HCT116 (cell line): ENCODE data around the gene SECTM1. TPM values are rescaled to one million over a fixed set of nuclear protein-coding genes. Genes with fewer than 3 reads are reported as not detected.

ENCODE experiments used
- ATAC-seq: fragments of 200-7000 bp; cut with Tn5 transposase; 2 replicates; pipeline ENCODE4 v1.9.1; 2020; ENCODE audit warnings: mild to moderate bottlenecking, moderate library complexity
- BruUV-seq: library from RNA; stranded (reverse); fragments of 400-500 nt; replicated peaks from 2 replicates; lab custom pipeline; 2021; lab: Mats Ljungman, UMichigan
- CTCF ChIA-PET: fragments of 300-600 bp; sonication (Branson Sonifier 250); formaldehyde crosslinking; loops from one replicate; lab custom pipeline; 2021; ENCODE audit warnings: antibody characterized with exemption; lab: Charles Lee
- POLR2A ChIA-PET: fragments of 300-600, 350-600 bp; sonication (Branson Sonifier 250); formaldehyde crosslinking; loops from one replicate; lab custom pipeline; 2021; ENCODE audit warnings: antibody characterized with exemption; lab: Charles Lee
- RAD21 ChIA-PET, 2 experiments: fragments of 300-600 bp; sonication (Branson Sonifier 250); formaldehyde crosslinking; loops; one replicate each; lab custom pipeline; 2023; ENCODE audit warnings: low total read pairs in 2 of 2; ENCODE audit not compliant: uncharacterized antibody in 2 of 2, unreplicated experiment in 2 of 2, low non-redundant PET in 1 of 2; lab: Charles Lee
- DNase-seq: peaks from one replicate; pipeline ENCODE4 v3.0.0-alpha.2; 2010; ENCODE audit warnings: low read depth, low spot score
- H2AFZ ChIP-seq: fragments of 200-600 bp; shearing (Covaris generic), sonication (generic); 2 replicates; pipeline ENCODE4 v1.6.1; 2017; ENCODE audit warnings: low read depth, mixed run types, mixed read lengths, antibody characterized with exemption, low read length; ENCODE audit not compliant: poor library complexity, severe bottlenecking
- H3K27ac ChIP-seq: 2 replicates; pipeline ENCODE4 v1.5.1; 2012; ENCODE audit warnings: low read depth, low read length
- H3K27me3 ChIP-seq: fragments of 200-600 bp; sonication (generic); 2 replicates; pipeline ENCODE4 v1.6.1; 2016; ENCODE audit warnings: mixed run types, low read length, mixed read lengths; ENCODE audit not compliant: insufficient read depth
- H3K36me3 ChIP-seq, 2 experiments: fragments of 200-500 bp in 1 of 2; fragments of 200-600 bp in 1 of 2; sonication (Bioruptor generic) in 1 of 2; sonication (generic) in 1 of 2; 2 replicates each; pipeline versions ENCODE4 v1.5.1 to v1.6.1; 2014 to 2016; ENCODE audit warnings: low read length in 2 of 2, inconsistent platforms in 1 of 2, mixed read lengths in 1 of 2, mixed run types in 1 of 2; ENCODE audit not compliant: insufficient read depth in 2 of 2, control insufficient read depth in 1 of 2
- H3K4me1 ChIP-seq, 2 experiments: fragments of 200-600 bp in 1 of 2; sonication (generic) in 1 of 2; 2 replicates each; pipeline versions ENCODE4 v1.5.1 to v1.6.1; 2012 to 2017; ENCODE audit warnings: low read length in 2 of 2, inconsistent platforms in 1 of 2, mild to moderate bottlenecking in 1 of 2, mixed read lengths in 1 of 2, mixed run types in 1 of 2, moderate library complexity in 1 of 2; ENCODE audit not compliant: insufficient read depth in 2 of 2, control insufficient read depth in 1 of 2
- H3K4me2 ChIP-seq: fragments of 200-600 bp; sonication (generic); 2 replicates; pipeline ENCODE4 v1.6.1; 2017; ENCODE audit warnings: mixed run types, low read length, mixed read lengths
- H3K4me3 ChIP-seq, 2 experiments: fragments of 200-600 bp in 1 of 2; sonication (generic) in 1 of 2; replicated peaks in 1 of 2; 2 replicates each; pipeline ENCODE4 v1.5.1; 2011 to 2016; ENCODE audit warnings: low read length in 2 of 2, control low read depth in 1 of 2, low read depth in 1 of 2, mild to moderate bottlenecking in 1 of 2, mixed read lengths in 1 of 2, mixed run types in 1 of 2
- H3K79me2 ChIP-seq: fragments of 200-600 bp; sonication (generic); 2 replicates; pipeline ENCODE4 v1.6.1; 2017; ENCODE audit warnings: mild to moderate bottlenecking, mixed run types, low read length, moderate library complexity, mixed read lengths; ENCODE audit not compliant: insufficient read depth
- H3K9ac ChIP-seq: fragments of 200-600 bp; sonication (generic); 2 replicates; pipeline ENCODE4 v1.6.1; 2016; ENCODE audit warnings: low read length, mixed read lengths
- H3K9me2 ChIP-seq: fragments of 200-600 bp; sonication (generic), shearing (Covaris generic); 2 replicates; pipeline ENCODE4 v1.6.1; 2017; ENCODE audit warnings: mixed run types, mild to moderate bottlenecking, moderate library complexity; ENCODE audit not compliant: insufficient read depth
- H3K9me3 ChIP-seq, 2 experiments: fragments of 200-500 bp in 1 of 2; fragments of 200-600 bp in 1 of 2; sonication (Bioruptor generic) in 1 of 2; sonication (generic) in 1 of 2; 2 replicates each; pipeline ENCODE4 v1.6.1; 2014 to 2017; ENCODE audit warnings: low read length in 2 of 2, mixed read lengths in 2 of 2, inconsistent platforms in 1 of 2, low read depth in 1 of 2, mild to moderate bottlenecking in 1 of 2, mixed run types in 1 of 2, moderate library complexity in 1 of 2; ENCODE audit not compliant: control insufficient read depth in 1 of 2, insufficient read depth in 1 of 2
- H4K20me1 ChIP-seq: fragments of 200-600 bp; sonication (generic), shearing (Covaris generic); 2 replicates; pipeline ENCODE4 v1.6.1; 2017; ENCODE audit warnings: mixed run types, mild to moderate bottlenecking, moderate library complexity; ENCODE audit not compliant: insufficient read depth
- CEBPB ChIP-seq: IDR thresholded peaks from 2 replicates; pipeline ENCODE4 v1.6.1; 2012; ENCODE audit warnings: low read depth
- EZH2 ChIP-seq: fragments of 200-600 bp; sonication (generic); IDR thresholded peaks from 2 replicates; pipeline ENCODE4 v1.6.1; 2017; ENCODE audit warnings: antibody characterized with exemption, mixed run types
- EZH2phosphoT487 ChIP-seq: fragments of 200-600 bp; IDR thresholded peaks from 2 replicates; pipeline ENCODE4 v1.6.1; 2018; ENCODE audit warnings: antibody characterized with exemption, borderline replicate concordance
- JUND ChIP-seq: IDR thresholded peaks from 2 replicates; pipeline ENCODE4 v1.6.1; 2012
- REST ChIP-seq: IDR thresholded peaks from 2 replicates; pipeline ENCODE4 v1.6.1; 2012; ENCODE audit warnings: low read depth
- SP1 ChIP-seq: IDR thresholded peaks from 2 replicates; pipeline ENCODE4 v1.6.1; 2012; ENCODE audit warnings: low read depth
- SRF ChIP-seq: IDR thresholded peaks from 2 replicates; pipeline ENCODE4 v1.6.1; 2012; ENCODE audit warnings: low read depth
- TCF7L2 ChIP-seq: IDR thresholded peaks from 2 replicates; pipeline ENCODE4 v1.7.0; 2011; ENCODE audit warnings: borderline replicate concordance, inconsistent platforms; ENCODE audit not compliant: insufficient read depth, insufficient read length; ENCODE audit errors: extremely low read depth
- YY1 ChIP-seq: IDR thresholded peaks from 2 replicates; pipeline ENCODE4 v1.6.1; 2011; ENCODE audit warnings: low read length, low read depth, moderate library complexity, mild to moderate bottlenecking; ENCODE audit not compliant: insufficient replicate concordance; ENCODE audit errors: extremely low read depth
- ZFX ChIP-seq: fragments of 450-650 bp; IDR thresholded peaks from 2 replicates; pipeline ENCODE4 v1.6.1; 2017
- ZNF274 ChIP-seq: fragments of 200-500 bp; sonication (Bioruptor generic); IDR thresholded peaks from 2 replicates; pipeline ENCODE4 v1.6.1; 2014; ENCODE audit warnings: mild to moderate bottlenecking, low read depth, low read length, inconsistent platforms
- intact Hi-C: fragments of 100-400 bp; cut with micrococcal nuclease; formaldehyde crosslinking; loops from 2 replicates; pipeline ENCODE4 v1.10.0; 2022
- total RNA-seq: library from RNA; stranded (reverse); gene quantifications from one replicate; pipeline ENCODE4 v1.2.1, GENCODE V29; 2021; ENCODE audit not compliant: unreplicated experiment
- TF ChIP-seq, protein P1 (sequence below): IDR thresholded peaks from 2 replicates; pipeline ENCODE4 v1.6.1; 2012
- TF ChIP-seq, protein P2 (sequence below), 3 experiments: fragments of 200-600 bp in 1 of 3; sonication (generic) in 1 of 3; IDR thresholded peaks in 2 of 3; conservative IDR thresholded peaks in 1 of 3; 2 replicates each; pipeline ENCODE4 v1.5.1; 2012 to 2017; ENCODE audit warnings: low read depth in 2 of 3, low read length in 2 of 3, antibody characterized with exemption in 1 of 3, borderline replicate concordance in 1 of 3, control low read depth in 1 of 3, mild to moderate bottlenecking in 1 of 3, mixed read lengths in 1 of 3, mixed run types in 1 of 3, moderate library complexity in 1 of 3; ENCODE audit not compliant: insufficient read depth in 1 of 3

Gene SECTM1
- total RNA-seq, 1 experiment from 2014 or later = 6.8 TPM

DNA sequence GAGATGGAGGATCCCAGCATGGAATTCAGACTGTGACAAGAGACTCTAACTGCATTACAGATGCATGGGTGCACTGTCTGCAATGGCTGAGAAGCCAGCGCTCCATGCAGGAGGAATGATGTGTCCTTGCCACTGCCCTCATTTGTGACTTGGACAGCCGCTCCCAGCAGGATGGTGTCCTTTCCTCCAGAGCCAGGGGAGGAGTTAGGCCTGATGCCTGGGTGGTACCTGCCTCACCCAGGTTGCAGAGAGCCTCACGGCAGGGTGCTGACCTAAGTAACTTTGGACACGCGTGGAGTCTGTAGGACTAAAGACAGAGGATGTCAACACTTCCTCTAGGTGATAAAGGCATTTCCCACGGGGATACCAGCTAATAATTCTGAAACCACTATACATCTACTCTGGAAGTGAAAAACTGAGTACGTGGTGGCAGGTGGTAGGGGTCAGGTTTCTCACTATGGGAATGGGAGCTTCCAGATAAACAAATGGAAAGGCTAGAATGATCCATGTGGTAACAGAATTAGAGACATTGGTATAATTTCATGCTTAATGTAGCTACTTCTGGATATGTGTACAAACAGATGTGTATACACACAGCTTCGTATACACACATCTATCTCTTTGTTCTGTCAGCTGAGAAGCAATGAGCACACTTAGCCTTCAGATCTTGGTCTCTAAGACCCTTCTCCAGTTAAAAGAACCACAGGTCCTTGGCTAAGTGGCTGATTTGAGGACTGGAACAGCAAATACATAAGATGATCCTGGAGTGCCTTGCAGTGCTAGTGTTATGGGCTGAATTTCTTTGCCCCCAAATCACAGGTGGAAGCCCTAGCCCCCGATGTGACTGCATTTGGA is 46.3 kb downstream of the SECTM1 start:
- ATAC-seq (no peak), DNase-seq (no peak)
- Histone ChIP-seq H3K27me3 (no peaks in the 10 kb centered on the region), H3K79me2 (peaks cover 2% of the 10 kb centered on the region; the same call in 1 of the 2 replicates), H3K27ac (peak overlapping the region; percentile 80), H2AFZ (no peak overlapping the region), H3K4me1 (peaks cover 44 to 61% of the 10 kb centered on the region in 2 experiments), H3K9me2 (no peaks in the 10 kb centered on the region), H3K36me3 (no peaks in the 10 kb centered on the region), H3K9me3 (no peaks in the 10 kb centered on the region), H3K4me3 (peak overlapping the region in 1 of 2 experiments; percentile 29; a peak in 1 of 4 replicates), H3K9ac (peak overlapping the region; percentile 56), H4K20me1 (no peaks in the 10 kb centered on the region), H3K4me2 (peak overlapping the region; percentile 66)
- CTCF ChIA-PET = no interaction called here
- no TSS peak for BruUV-seq
- POLR2A ChIA-PET = interaction anchor here (1.2 kb wide), 1 partner anchor 12 kb away, joined by 3 read pairs; no protein-coding TSS in a partner anchor
- intact Hi-C loops = no loop called here
- RAD21 ChIA-PET = no interaction called here
- TF ChIP-seq ZNF274 = no peak
- no peak for TF ChIP-seq EZH2
- TF ChIP-seq TCF7L2 = no peak
- TF ChIP-seq, protein P1, sequence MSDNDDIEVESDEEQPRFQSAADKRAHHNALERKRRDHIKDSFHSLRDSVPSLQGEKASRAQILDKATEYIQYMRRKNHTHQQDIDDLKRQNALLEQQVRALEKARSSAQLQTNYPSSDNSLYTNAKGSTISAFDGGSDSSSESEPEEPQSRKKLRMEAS = no peak
- no peak for TF ChIP-seq ZFX
- no peak for TF ChIP-seq YY1
- TF ChIP-seq SRF = no peak

GRCh38 chr17:82285141-82285540 is 48.4 kb downstream of the SECTM1 start:
- no peak overlapping the region for H2AFZ ChIP-seq
- BruUV-seq = no TSS peak
- POLR2A ChIA-PET = interaction anchor here (1.8 kb wide), 1 partner anchor 9 kb away, joined by 3 read pairs; no protein-coding TSS in a partner anchor
- H4K20me1 ChIP-seq = no peaks in the 10 kb centered on the region
- no peak for DNase-seq
- CTCF ChIA-PET = no interaction called here
- intact Hi-C loops = no loop called here
- RAD21 ChIA-PET = no interaction called here
- H3K27ac ChIP-seq = no peak overlapping the region
- no peak overlapping the region for H3K4me3 ChIP-seq
- no peak overlapping the region for H3K4me2 ChIP-seq
- no peaks in the 10 kb centered on the region for H3K27me3 ChIP-seq
- no peaks in the 10 kb centered on the region for H3K36me3 ChIP-seq
- H3K9me2 ChIP-seq = no peaks in the 10 kb centered on the region
- no peak for ATAC-seq
- H3K9ac ChIP-seq = no peak overlapping the region
- peaks cover 54 to 70% of the 10 kb centered on the region in 2 experiments for H3K4me1 ChIP-seq
- no peaks in the 10 kb centered on the region for H3K79me2 ChIP-seq
- no peaks in the 10 kb centered on the region for H3K9me3 ChIP-seq
- TF ChIP-seq, protein P2, sequence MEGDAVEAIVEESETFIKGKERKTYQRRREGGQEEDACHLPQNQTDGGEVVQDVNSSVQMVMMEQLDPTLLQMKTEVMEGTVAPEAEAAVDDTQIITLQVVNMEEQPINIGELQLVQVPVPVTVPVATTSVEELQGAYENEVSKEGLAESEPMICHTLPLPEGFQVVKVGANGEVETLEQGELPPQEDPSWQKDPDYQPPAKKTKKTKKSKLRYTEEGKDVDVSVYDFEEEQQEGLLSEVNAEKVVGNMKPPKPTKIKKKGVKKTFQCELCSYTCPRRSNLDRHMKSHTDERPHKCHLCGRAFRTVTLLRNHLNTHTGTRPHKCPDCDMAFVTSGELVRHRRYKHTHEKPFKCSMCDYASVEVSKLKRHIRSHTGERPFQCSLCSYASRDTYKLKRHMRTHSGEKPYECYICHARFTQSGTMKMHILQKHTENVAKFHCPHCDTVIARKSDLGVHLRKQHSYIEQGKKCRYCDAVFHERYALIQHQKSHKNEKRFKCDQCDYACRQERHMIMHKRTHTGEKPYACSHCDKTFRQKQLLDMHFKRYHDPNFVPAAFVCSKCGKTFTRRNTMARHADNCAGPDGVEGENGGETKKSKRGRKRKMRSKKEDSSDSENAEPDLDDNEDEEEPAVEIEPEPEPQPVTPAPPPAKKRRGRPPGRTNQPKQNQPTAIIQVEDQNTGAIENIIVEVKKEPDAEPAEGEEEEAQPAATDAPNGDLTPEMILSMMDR (IDR thresholded peaks at IDR 0.05 in 2 of 3, conservative IDR thresholded peaks at IDR 0.05 in 1 of 3; ENCODE audit: borderline replicate concordance in 1 of 3, insufficient read depth in 1 of 3, low read depth in 2 of 3, low read length in 2 of 3) = no peak
- TF ChIP-seq ZNF274 (no peak), EZH2phosphoT487 (no peak), JUND (no peak), REST (no peak), EZH2 (no peak), SP1 (no peak), CEBPB (no peak)
- TF ChIP-seq, protein P1 = no peak
